ENCODE results near the gene MYL9. TPM values are rescaled to one million over a fixed set of nuclear protein-coding genes. Genes with fewer than 3 reads are reported as not detected.

The MYL9 gene
- total and polyA plus RNA-seq, 2 experiments from 2014 or later, result 29.7 to 100 TPM

DNA sequence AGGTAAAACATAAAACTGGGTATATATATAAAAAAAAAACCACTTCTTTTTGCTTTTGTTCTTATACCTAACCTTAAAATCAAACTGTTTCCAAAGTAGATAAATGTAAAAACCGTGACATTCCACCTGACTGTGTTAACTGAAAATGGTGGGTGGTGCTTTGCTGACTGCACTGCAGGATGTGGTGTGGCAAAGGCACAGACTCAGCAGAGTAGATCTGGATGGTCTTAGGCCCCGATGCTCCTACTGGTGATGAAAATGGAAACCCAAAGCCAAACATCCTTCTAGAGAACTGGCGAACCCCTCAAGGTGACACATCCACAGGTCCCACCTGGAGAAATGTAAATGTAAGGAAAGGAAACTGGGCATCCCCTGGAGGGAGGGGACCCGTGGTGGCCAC, 41.0 kb downstream of the MYL9 start:
- Histone ChIP-seq H2AFZ (no peak overlapping the region), H3K27me3 (ENCODE audit: insufficient read depth) (no peaks in the 10 kb centered on the region), H4K20me1 (replicated peaks; ENCODE audit: insufficient read depth) (peaks cover 13% of the 10 kb centered on the region), H3K79me2 (replicated peaks; ENCODE audit: insufficient read depth) (peaks cover 25% of the 10 kb centered on the region), H3F3A (replicated peaks; ENCODE audit: low read depth) (peaks cover 25% of the 10 kb centered on the region), H3K4me2 (no peak overlapping the region), H3K4me3 (no peak overlapping the region), H3K9me2 (ENCODE audit: insufficient read depth) (0 out of 2 replicates have a peak, but pooled peaks cover 6% of the 10 kb centered on the region), H3K36me3 (ENCODE audit: insufficient read depth) (peaks cover 33% of the 10 kb centered on the region), H3K27ac (ENCODE audit: low read depth) (no peak overlapping the region), H3K4me1 (ENCODE audit: insufficient read depth) (peaks cover 35% of the 10 kb centered on the region)
- Mint-ChIP-seq H3K9me3 (peaks cover 15% of the 10 kb centered on the region), H3K27me3 (ENCODE audit: insufficient read depth, low read depth, poor library complexity) (peaks cover 7% of the 10 kb centered on the region), H3K4me1 (peaks cover 40% of the 10 kb centered on the region), H3K4me3 (no peak overlapping the region), H3K36me3 (ENCODE audit: low read depth) (peaks cover 63% of the 10 kb centered on the region), H3K27ac (no peak overlapping the region)
- ATAC-seq, result no peak
- no peak for DNase-seq (ENCODE audit: low spot score)
- TF ChIP-seq, protein P1, sequence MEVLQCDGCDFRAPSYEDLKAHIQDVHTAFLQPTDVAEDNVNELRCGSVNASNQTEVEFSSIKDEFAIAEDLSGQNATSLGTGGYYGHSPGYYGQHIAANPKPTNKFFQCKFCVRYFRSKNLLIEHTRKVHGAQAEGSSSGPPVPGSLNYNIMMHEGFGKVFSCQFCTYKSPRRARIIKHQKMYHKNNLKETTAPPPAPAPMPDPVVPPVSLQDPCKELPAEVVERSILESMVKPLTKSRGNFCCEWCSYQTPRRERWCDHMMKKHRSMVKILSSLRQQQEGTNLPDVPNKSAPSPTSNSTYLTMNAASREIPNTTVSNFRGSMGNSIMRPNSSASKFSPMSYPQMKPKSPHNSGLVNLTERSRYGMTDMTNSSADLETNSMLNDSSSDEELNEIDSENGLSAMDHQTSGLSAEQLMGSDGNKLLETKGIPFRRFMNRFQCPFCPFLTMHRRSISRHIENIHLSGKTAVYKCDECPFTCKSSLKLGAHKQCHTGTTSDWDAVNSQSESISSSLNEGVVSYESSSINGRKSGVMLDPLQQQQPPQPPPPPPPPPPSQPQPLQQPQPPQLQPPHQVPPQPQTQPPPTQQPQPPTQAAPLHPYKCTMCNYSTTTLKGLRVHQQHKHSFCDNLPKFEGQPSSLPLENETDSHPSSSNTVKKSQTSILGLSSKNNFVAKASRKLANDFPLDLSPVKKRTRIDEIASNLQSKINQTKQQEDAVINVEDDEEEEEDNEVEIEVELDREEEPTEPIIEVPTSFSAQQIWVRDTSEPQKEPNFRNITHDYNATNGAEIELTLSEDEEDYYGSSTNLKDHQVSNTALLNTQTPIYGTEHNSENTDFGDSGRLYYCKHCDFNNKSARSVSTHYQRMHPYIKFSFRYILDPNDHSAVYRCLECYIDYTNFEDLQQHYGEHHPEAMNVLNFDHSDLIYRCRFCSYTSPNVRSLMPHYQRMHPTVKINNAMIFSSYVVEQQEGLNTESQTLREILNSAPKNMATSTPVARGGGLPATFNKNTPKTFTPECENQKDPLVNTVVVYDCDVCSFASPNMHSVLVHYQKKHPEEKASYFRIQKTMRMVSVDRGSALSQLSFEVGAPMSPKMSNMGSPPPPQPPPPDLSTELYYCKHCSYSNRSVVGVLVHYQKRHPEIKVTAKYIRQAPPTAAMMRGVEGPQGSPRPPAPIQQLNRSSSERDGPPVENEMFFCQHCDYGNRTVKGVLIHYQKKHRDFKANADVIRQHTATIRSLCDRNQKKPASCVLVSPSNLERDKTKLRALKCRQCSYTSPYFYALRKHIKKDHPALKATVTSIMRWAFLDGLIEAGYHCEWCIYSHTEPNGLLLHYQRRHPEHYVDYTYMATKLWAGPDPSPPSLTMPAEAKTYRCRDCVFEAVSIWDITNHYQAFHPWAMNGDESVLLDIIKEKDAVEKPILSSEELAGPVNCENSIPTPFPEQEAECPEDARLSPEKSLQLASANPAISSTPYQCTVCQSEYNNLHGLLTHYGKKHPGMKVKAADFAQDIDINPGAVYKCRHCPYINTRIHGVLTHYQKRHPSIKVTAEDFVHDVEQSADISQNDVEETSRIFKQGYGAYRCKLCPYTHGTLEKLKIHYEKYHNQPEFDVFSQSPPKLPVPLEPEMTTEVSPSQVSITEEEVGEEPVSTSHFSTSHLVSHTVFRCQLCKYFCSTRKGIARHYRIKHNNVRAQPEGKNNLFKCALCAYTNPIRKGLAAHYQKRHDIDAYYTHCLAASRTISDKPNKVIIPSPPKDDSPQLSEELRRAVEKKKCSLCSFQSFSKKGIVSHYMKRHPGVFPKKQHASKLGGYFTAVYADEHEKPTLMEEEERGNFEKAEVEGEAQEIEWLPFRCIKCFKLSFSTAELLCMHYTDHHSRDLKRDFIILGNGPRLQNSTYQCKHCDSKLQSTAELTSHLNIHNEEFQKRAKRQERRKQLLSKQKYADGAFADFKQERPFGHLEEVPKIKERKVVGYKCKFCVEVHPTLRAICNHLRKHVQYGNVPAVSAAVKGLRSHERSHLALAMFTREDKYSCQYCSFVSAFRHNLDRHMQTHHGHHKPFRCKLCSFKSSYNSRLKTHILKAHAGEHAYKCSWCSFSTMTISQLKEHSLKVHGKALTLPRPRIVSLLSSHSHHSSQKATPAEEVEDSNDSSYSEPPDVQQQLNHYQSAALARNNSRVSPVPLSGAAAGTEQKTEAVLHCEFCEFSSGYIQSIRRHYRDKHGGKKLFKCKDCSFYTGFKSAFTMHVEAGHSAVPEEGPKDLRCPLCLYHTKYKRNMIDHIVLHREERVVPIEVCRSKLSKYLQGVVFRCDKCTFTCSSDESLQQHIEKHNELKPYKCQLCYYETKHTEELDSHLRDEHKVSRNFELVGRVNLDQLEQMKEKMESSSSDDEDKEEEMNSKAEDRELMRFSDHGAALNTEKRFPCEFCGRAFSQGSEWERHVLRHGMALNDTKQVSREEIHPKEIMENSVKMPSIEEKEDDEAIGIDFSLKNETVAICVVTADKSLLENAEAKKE (CRISPR knock-in tag; IDR thresholded peaks at IDR 0.05), result no peak
- TF ChIP-seq, protein P2, sequence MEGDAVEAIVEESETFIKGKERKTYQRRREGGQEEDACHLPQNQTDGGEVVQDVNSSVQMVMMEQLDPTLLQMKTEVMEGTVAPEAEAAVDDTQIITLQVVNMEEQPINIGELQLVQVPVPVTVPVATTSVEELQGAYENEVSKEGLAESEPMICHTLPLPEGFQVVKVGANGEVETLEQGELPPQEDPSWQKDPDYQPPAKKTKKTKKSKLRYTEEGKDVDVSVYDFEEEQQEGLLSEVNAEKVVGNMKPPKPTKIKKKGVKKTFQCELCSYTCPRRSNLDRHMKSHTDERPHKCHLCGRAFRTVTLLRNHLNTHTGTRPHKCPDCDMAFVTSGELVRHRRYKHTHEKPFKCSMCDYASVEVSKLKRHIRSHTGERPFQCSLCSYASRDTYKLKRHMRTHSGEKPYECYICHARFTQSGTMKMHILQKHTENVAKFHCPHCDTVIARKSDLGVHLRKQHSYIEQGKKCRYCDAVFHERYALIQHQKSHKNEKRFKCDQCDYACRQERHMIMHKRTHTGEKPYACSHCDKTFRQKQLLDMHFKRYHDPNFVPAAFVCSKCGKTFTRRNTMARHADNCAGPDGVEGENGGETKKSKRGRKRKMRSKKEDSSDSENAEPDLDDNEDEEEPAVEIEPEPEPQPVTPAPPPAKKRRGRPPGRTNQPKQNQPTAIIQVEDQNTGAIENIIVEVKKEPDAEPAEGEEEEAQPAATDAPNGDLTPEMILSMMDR (conservative IDR thresholded peaks at IDR 0.05; ENCODE audit: low read depth in 2 of 2), result no peak
- TF ChIP-seq NANOG (IDR thresholded peaks at IDR 0.05; ENCODE audit: borderline replicate concordance) (no peak), JUNB (IDR thresholded peaks at IDR 0.05; ENCODE audit: unreplicated experiment) (no peak), EZH2phosphoT487 (IDR thresholded peaks at IDR 0.05; ENCODE audit: unreplicated experiment) (no peak), POLR2AphosphoS5 (IDR thresholded peaks at IDR 0.05; ENCODE audit: low read depth) (no peak), STAT1 (IDR thresholded peaks at IDR 0.05; ENCODE audit: unreplicated experiment) (no peak), EZH2 (IDR thresholded peaks at IDR 0.05; ENCODE audit: low read depth, unreplicated experiment) (no peak), ZNF331 (CRISPR knock-in tag; IDR thresholded peaks at IDR 0.05; ENCODE audit: low read depth) (no peak), ZNF114 (CRISPR knock-in tag; IDR thresholded peaks at IDR 0.05) (no peak)
- TF ChIP-seq, protein P3, sequence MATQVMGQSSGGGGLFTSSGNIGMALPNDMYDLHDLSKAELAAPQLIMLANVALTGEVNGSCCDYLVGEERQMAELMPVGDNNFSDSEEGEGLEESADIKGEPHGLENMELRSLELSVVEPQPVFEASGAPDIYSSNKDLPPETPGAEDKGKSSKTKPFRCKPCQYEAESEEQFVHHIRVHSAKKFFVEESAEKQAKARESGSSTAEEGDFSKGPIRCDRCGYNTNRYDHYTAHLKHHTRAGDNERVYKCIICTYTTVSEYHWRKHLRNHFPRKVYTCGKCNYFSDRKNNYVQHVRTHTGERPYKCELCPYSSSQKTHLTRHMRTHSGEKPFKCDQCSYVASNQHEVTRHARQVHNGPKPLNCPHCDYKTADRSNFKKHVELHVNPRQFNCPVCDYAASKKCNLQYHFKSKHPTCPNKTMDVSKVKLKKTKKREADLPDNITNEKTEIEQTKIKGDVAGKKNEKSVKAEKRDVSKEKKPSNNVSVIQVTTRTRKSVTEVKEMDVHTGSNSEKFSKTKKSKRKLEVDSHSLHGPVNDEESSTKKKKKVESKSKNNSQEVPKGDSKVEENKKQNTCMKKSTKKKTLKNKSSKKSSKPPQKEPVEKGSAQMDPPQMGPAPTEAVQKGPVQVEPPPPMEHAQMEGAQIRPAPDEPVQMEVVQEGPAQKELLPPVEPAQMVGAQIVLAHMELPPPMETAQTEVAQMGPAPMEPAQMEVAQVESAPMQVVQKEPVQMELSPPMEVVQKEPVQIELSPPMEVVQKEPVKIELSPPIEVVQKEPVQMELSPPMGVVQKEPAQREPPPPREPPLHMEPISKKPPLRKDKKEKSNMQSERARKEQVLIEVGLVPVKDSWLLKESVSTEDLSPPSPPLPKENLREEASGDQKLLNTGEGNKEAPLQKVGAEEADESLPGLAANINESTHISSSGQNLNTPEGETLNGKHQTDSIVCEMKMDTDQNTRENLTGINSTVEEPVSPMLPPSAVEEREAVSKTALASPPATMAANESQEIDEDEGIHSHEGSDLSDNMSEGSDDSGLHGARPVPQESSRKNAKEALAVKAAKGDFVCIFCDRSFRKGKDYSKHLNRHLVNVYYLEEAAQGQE (IDR thresholded peaks at IDR 0.05; ENCODE audit: unreplicated experiment), result no peak
- TF ChIP-seq, protein P4, sequence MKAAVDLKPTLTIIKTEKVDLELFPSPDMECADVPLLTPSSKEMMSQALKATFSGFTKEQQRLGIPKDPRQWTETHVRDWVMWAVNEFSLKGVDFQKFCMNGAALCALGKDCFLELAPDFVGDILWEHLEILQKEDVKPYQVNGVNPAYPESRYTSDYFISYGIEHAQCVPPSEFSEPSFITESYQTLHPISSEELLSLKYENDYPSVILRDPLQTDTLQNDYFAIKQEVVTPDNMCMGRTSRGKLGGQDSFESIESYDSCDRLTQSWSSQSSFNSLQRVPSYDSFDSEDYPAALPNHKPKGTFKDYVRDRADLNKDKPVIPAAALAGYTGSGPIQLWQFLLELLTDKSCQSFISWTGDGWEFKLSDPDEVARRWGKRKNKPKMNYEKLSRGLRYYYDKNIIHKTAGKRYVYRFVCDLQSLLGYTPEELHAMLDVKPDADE (IDR thresholded peaks at IDR 0.05), result no peak

All from GM23338 (cell line).